HG02973 (cell line): ENCODE measurements around the gene ME3.

Source experiments
- ATAC-seq: cut with Tn5 transposase; IDR thresholded peaks from one replicate; pipeline ENCODE4 v1.9.1; 2021; ENCODE audit warnings: moderate library complexity; ENCODE audit not compliant: unreplicated experiment

Gene ME3

DNA sequence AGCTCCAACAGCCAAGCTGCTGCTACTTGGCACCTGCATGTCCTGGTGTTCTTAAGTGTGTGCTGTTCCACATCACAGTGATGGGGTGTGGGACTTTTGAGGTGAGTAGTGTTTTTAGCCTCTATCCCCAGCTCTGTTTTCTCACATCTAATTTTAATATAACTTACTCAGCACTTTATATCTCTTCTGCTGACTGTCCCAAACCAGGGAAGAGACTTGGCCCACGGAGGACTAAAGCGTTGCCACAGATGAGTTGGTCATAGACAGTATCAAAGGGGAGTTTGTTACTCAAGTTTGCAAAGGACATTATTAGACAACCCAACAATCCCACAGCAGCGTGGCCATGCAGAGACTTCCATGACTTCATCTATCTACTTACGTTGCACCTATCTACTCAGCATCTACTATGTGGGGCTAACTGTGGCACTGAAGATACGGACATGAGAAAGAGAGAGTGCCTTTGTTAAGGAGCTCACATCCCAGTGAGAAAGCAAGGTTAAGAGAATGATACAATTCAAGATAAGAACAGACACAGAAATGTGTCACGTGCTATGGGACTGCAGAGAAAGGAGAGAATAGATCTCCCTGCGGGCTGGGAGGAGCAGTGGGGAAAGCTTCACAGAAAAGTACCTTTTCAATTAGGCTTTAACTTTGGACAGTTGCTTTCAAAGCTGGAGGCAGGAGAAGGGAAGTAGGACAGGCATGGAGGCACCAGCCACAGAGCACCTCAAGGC is 82.4 kb downstream of the ME3 start:
- no peak for ATAC-seq

GRCh38 chr11:86589204-86589603 is 83.2 kb downstream of the ME3 start:
- ATAC-seq, result no peak

DNA sequence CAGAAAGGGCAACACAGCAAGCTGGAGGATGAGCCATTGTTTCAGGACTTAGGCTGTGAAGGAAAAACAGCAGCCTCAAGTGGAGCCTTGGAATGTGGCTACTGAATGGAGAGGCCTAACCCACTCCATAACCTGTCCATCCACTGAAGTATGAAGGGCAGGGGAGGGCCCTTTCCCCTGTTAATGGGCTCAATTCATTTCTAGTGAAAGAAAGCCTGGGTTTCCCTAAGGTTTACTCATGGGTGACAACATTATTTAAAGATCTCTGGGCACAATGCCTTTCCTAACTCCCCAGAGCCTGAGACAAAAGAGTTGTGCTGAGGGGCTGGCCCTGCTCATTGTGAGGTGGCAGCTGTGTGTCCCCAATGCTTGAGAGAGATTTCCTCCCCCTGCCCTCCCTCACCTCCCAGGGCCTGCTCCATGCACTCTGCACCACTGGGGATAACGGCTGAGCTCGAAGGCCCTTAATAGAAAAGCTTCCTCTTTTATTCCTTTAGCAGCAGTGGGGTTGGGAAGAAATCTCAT is 83.8 kb downstream of the ME3 start:
- no peak for ATAC-seq

DNA sequence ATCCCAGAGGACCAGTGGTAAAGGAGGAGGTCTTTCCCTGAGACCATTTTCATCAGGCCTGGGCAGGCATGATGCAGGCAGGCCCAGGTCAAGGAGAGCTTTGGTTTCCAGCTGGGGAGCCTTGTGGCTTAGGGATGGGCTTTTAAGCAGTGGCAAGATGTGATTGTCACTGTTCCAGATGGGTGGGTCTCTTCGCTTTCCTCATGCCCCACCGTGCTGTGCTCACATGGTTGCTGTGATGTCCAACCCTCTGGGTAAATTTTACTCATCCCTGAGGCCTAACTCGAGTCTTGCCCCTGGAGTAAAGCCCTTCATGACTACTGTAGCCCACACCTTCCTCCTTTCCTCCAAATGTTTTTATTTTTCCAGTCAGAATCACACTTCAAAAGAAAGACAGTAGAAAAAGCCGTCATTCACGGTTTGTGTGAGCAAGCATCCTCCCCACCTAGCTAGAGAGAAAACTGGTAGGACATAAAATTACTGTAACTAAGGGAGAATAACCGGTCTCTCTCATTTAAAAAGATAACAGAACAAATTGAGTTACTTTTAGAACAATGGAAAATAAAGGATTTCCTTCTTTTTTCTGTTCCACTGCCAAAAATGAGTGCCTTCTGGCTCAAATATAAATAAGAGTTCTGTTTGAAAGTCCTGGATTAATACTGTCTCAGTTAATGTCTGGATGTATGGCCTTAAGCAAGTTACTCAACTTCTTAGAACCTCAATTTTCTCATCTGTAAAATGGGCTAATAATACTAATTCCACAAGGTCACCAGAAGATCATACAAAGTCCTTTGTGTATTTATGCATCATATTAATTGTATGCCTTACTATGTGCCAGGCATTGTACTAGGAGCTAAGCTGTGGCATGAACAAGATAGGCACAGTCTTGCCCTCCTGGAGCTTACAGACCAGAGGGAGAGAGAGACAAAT is 84.9 kb downstream of the ME3 start:
- no peak for ATAC-seq

DNA sequence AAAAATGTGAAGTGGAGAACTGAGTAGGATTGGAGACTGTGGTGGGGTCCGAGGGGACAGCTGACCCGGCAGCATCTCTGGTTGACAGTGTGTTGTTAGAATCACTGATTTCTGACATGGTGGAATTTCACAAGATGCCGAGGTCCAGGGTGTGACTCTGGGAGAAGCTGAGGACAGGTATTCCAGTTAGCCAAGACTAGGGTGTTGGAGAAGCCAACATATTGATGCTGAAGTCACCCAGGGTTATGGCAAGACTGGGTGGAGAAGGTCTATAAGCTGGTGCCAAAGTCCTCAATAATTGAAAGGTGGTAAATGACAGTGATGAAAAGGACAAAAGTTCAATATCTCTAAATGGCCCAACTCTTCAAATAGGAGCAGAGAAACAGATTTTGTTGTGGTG is 86.1 kb downstream of the ME3 start:
- ATAC-seq, result no peak

DNA sequence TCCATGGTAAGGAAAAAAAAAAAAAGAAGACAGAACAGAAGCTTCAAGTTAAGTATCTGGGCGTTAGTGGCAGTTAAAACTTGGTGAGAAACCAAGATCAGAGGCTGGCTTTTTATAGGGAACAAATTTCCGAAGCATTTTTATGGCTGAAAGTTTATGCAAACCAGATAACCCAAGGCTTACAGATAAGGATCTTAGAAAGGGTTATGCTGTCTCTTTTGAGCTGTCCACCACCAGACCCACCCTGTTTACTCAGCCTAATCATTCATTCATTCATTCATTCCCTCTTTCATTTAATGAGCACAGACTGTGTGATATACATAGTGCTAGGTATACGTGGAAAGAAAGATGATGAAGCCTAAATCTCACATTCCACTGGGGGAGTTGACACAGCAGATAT is 89.5 kb downstream of the ME3 start:
- no peak for ATAC-seq

DNA sequence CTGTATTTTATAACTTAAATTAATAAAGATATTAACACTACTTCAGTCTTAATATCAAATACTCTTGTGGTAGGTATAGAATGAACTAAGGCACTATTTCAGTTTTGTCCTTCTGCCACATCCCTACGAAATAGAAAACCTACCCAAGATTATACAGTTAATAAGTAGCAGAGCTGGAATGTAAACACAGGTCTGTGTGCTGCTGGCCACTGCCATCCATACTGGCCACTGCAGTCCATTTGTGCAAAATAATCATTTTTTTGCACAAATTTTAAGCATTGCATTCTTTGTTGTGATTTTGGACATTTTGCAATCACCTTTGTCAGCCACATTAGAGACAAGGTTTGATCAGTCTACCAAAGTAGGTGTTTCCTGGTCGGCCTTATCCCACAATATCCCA is 91.9 kb downstream of the ME3 start:
- no peak for ATAC-seq

- ATAC-seq, result no peak
These were observed 93.0 kb downstream of the ME3 start for GRCh38 chr11:86579406-86579731.

- no peak for ATAC-seq
These were observed 93.5 kb downstream of the ME3 start for GRCh38 chr11:86578727-86579405.

- no peak for ATAC-seq
These were observed 94.5 kb downstream of the ME3 start for GRCh38 chr11:86577644-86578636.

- no peak for ATAC-seq
These were observed 95.3 kb downstream of the ME3 start for GRCh38 chr11:86576946-86577624.

- no peak for ATAC-seq
These were observed 96.5 kb downstream of the ME3 start for GRCh38 chr11:86575927-86576326.

- no peak for ATAC-seq
These were observed 97.1 kb downstream of the ME3 start for GRCh38 chr11:86575208-86575855.

DNA sequence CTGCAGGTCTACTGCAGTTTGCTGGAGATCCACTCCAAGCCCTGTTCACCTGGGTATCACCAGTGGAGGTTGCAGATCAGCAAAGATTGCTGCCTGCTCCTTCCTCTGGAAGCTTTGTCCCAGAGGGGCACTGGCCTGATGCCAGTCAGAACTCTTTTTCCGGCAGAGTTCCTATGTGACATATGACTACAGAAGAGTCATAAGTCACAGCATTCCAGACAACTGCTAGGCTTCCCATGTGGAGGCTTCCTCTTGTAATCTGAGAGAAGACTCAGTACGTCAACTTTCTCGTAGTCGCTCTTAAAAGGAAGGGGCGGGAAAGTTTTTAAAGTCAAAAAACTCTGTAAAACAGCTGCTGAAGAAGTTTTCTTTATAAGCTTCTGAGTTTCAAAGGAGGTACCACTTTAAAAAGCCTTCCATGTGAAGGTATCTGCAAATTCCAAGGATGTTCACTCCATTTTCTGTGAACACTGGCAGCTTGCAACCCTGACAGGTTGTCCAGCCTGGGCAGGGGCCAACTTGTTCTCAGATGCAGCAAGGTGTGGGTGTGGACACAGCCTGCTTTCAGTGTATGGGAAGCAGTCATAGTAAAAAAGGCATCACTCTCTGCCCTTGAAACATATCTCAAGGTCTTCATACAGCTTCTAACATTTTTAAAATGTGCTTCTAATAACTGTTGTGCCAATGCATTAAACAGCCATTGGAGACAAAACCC is 97.8 kb downstream of the ME3 start:
- ATAC-seq, result no peak

GRCh38 chr11:86571273-86571948 is 101.0 kb downstream of the ME3 start:
- no peak for ATAC-seq

DNA sequence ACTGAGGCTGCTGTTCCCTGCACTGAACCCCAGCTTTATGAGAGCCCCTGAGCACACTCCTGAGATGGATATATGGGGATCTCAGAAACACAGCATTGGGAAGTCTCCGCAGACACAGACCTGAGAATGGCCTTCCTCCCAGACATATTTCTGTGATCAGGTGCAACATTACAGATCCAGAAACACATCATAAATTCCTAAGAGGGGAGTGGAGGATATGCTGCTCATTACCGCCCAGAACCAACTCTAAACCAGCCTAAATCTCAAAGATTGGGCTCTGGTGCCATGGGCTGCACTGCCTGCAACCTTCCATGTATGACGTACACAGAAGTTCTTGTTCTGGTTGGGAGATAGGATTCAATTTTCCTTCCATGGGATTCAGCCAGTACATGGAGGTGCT is 102.0 kb downstream of the ME3 start:
- no peak for ATAC-seq

DNA sequence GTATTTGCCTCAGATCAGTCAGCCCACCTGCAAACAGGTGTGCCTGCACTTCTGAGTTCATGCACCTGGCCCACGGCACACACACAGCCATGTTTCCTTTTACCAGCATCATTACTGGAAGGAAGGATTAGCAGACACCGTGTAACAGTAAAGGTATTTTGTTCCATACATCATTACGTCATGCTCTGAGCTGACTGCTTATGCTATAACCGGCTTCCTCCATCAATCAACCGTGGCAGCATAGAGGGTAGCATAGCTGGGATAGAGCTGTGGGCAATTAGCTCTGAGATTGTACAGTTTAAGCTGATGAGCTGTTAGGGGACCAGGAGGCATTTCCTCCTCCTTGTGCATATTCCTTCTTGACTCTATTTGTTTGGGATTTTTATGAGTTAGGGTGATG is 102.4 kb downstream of the ME3 start:
- ATAC-seq, result no peak

DNA sequence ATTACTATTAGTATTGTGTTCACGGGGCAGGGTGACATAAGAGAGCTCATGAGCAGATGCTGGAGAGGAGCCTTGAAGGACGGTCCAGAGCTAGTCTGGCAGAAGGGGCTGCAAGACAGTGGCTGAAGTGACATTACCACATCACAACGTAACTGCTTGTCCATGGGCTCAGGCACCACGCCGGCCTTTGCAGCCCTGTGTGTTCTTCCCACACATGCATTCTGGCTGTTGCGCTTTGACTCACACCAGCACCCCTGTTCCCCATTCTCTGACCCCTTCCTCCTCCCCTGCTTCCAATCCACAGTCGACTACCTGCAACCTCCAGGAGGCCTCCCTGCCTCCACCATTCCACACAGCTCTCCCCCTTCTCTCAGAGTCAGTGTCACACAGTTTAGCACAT is 103.3 kb downstream of the ME3 start:
- no peak for ATAC-seq
